ENCODE measurements around the gene LCK. TPM values are rescaled to one million over a fixed set of nuclear protein-coding genes. Genes with fewer than 3 reads are reported as not detected.
"Not testable (repeated sequence)": the region's sequence is repeated elsewhere in the genome, so short reads cannot be mapped to it uniquely, and the experiment has no call there.

LCK gene
- total and polyA plus RNA-seq, 7 donors, result 0.10 to 0.89 (median 0.77) TPM

DNA sequence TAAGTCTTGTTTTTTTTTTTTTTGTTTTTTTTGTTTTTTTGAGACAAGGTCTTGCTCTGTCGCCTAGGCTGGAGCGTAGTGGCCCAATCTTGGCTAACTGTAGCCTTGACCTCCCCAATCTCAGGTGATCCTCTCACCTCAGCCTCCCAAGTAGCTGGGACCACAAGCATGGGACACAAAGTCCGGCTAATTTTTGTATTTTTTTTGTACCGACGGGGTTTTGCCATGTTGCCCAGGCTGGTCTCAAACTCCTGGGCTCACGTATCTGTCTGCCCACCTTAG is 6.1 kb downstream of the LCK start:
- Histone ChIP-seq H3K27me3 (ENCODE audit: insufficient read depth in 3 of 3, low read length in 2 of 3) (peaks cover 0 to 1% (median 0%) of the 10 kb centered on the region in 3 donors), H3K4me1 (no peaks in the 10 kb centered on the region), H3K27ac (no peak overlapping the region), H3K36me3 (ENCODE audit: insufficient read depth in 1 of 2, low read depth in 1 of 2) (no peaks in the 10 kb centered on the region), H3K4me3 (no peak overlapping the region), H3K9me3 (no peaks in the 10 kb centered on the region)
- DNase-seq (no peak), ATAC-seq (no peak)
- intact Hi-C loops (cut with DNase I), result no loop called here
- TF ChIP-seq, protein P1, sequence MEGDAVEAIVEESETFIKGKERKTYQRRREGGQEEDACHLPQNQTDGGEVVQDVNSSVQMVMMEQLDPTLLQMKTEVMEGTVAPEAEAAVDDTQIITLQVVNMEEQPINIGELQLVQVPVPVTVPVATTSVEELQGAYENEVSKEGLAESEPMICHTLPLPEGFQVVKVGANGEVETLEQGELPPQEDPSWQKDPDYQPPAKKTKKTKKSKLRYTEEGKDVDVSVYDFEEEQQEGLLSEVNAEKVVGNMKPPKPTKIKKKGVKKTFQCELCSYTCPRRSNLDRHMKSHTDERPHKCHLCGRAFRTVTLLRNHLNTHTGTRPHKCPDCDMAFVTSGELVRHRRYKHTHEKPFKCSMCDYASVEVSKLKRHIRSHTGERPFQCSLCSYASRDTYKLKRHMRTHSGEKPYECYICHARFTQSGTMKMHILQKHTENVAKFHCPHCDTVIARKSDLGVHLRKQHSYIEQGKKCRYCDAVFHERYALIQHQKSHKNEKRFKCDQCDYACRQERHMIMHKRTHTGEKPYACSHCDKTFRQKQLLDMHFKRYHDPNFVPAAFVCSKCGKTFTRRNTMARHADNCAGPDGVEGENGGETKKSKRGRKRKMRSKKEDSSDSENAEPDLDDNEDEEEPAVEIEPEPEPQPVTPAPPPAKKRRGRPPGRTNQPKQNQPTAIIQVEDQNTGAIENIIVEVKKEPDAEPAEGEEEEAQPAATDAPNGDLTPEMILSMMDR (IDR thresholded peaks at IDR 0.05), result no peak
- 89 to 93% (median 91%) methylated on average over 6 of the region's 6 CpGs for WGBS, 3 donors

DNA sequence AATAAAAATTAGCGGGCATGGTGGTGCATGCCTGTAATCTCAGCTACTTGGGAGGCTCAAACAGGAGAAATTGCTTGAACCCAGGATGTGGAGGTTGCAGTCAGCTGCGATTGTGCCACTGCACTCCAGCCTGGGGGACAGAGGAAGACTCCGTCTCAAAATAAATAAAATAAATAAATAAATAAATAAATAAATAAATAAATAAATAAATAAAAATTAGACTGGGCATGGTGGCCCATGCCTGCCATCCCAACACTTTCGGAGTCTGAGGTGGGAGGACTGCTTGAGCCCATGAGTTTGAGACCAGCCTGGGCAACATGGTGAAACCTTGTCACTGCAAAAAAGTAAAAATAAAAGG is 12.2 kb downstream of the LCK start:
- H3K9me3 ChIP-seq; H3K4me3 ChIP-seq; DNase-seq; intact Hi-C loops (cut with DNase I); H3K36me3 ChIP-seq (ENCODE audit: insufficient read depth in 1 of 2, low read depth in 1 of 2); H3K4me1 ChIP-seq; ATAC-seq; H3K27me3 ChIP-seq (ENCODE audit: insufficient read depth in 3 of 3, low read length in 2 of 3); H3K27ac ChIP-seq: not testable (repeated sequence)
- 93 to 100% (median 96%) methylated on average over 4 of the region's 4 CpGs for WGBS, 3 donors

DNA sequence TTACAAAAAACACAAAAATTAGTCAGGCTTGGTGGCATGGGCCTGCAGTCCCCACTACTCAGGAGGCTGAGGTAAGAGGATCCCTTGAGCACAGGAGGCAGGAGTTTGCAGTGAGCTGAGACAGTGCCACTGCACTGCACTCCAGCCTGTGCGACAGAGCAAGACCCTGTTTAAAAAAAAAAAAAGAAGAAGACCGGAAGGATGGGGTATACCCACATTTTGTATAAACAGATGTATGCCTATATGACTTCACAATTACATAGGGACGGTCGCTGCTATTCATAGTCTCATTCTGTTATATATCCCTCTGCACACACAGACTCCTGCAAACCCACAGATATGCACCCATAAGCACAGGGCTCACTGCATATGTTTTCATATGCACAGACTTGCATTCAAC is 12.7 kb downstream of the LCK start:
- no peaks in the 10 kb centered on the region for H3K9me3 ChIP-seq
- no peak overlapping the region for H3K27ac ChIP-seq
- ATAC-seq (no peak), DNase-seq (no peak)
- intact Hi-C loops (cut with DNase I), result no loop called here
- TF ChIP-seq, protein P1 (IDR thresholded peaks at IDR 0.05), result no peak
- H3K4me1 ChIP-seq, result no peaks in the 10 kb centered on the region
- no peaks in the 10 kb centered on the region for H3K27me3 ChIP-seq (ENCODE audit: insufficient read depth in 3 of 3, low read length in 2 of 3)
- no peak overlapping the region for H3K4me3 ChIP-seq
- no peaks in the 10 kb centered on the region for H3K36me3 ChIP-seq (ENCODE audit: insufficient read depth in 1 of 2, low read depth in 1 of 2)
- 83 to 91% (median 84%) methylated on average over 4 of the region's 4 CpGs for WGBS, 3 donors

DNA sequence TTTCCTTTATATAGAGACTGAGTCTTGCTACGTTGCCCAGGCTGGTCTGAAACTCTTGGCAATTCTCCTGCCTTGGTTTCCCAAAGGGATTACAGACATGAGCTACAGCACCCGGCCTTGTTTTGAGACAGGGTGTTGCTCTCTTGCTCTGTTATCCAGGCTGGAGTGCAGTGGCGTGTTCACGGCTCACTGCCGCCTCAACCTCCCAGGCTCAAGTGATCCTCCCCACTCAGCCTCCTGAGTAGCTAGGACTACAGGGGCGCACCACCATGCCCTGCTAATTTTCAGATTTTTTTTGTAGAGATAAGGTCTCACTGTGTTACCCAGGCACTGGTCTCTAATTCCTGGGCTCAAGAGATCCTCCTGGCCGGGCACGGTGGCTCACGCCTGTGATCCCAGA is 14.8 kb downstream of the LCK start:
- Histone ChIP-seq H3K4me3 (no peak overlapping the region), H3K27ac (no peak overlapping the region), H3K9me3 (no peaks in the 10 kb centered on the region), H3K36me3 (ENCODE audit: insufficient read depth in 1 of 2, low read depth in 1 of 2) (no peaks in the 10 kb centered on the region), H3K4me1 (no peaks in the 10 kb centered on the region), H3K27me3 (ENCODE audit: insufficient read depth in 3 of 3, low read length in 2 of 3) (no peaks in the 10 kb centered on the region)
- no peak for ATAC-seq
- intact Hi-C loops (cut with DNase I), result no loop called here
- no peak for DNase-seq
- TF ChIP-seq, protein P1 (IDR thresholded peaks at IDR 0.05), result no peak
- 90 to 93% (median 93%) methylated on average over 9 of the region's 9 CpGs for WGBS, 3 donors

DNA sequence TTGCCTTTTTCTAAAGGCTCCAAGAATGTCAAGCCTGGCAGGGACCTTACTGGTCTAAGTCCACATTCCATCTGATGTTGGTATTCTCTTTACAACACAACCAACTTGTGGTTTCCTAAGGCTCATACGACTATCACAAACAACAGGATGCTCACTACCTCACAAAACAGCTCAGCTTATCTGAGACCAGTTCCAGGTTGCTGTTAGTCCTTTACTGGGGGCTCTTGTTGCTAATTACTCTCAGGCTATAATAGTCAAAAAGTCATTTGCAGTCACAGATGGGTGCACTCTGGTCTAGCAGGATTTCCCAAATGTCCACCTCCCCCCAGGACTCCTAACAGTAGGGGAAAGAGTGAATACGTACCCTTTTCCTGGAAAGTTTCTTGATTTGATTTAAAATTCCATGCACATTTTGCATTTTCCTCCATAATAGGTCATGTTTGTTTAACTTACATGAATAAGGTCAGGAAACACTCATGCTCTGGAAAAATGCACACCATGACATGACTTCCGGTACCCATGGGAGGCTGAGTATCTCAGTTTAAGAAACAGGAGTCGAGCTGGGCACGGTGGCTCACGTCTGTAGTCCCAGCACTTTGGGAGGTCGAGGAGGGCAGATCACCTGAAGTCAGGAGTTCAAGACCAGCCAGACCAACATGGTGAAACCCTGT is 16.0 kb downstream of the LCK start:
- Histone ChIP-seq H3K9me3 (no peaks in the 10 kb centered on the region), H3K36me3 (ENCODE audit: insufficient read depth in 1 of 2, low read depth in 1 of 2) (no peaks in the 10 kb centered on the region), H3K4me1 (no peaks in the 10 kb centered on the region), H3K27me3 (ENCODE audit: insufficient read depth in 3 of 3, low read length in 2 of 3) (peaks cover 0 to 9% (median 0%) of the 10 kb centered on the region in 3 donors), H3K27ac (no peak overlapping the region), H3K4me3 (no peak overlapping the region)
- no peak for DNase-seq
- ATAC-seq, result no peak
- WGBS, 3 donors, result 53 to 61% (median 60%) methylated on average over 7 of the region's 7 CpGs
- TF ChIP-seq, protein P1 (IDR thresholded peaks at IDR 0.05), result no peak
- intact Hi-C loops (cut with DNase I), result no loop called here
